ENCODE measurements around the gene MAGI2. TPM values are rescaled to one million over a fixed set of nuclear protein-coding genes. Genes with fewer than 3 reads are reported as not detected.

Gene MAGI2
- total and polyA plus RNA-seq, 2 donors (not counting 3 experiments of a cell fraction or from before 2014, with no cell fraction given), result 0.28 to 6.0 TPM

GRCh38 chr7:78842068-78842467 is 611.4 kb downstream of the MAGI2 start:
- Histone ChIP-seq H3K36me3 (ENCODE audit: control insufficient read depth in 2 of 2, extremely low read depth in 1 of 2, insufficient read depth in 2 of 2, low read length in 2 of 2) (no peaks in the 10 kb centered on the region), H3K9me1 (replicated peaks; ENCODE audit: control insufficient read depth, extremely low read depth, insufficient read depth, low read length) (no peaks in the 10 kb centered on the region), H3K27ac (ENCODE audit: insufficient read depth, low read depth, low read length) (no peak overlapping the region), H3K27me3 (ENCODE audit: control insufficient read depth in 2 of 2, insufficient read depth in 2 of 2, low read length in 2 of 2) (no peaks in the 10 kb centered on the region), H3K9ac (replicated peaks; ENCODE audit: extremely low read depth, insufficient read depth, low read length) (no peak overlapping the region), H3K4me1 (ENCODE audit: control insufficient read depth, extremely low read depth, insufficient read depth, low read length) (no peaks in the 10 kb centered on the region), H3K79me2 (ENCODE audit: control insufficient read depth, insufficient read depth, low read length) (no peaks in the 10 kb centered on the region), H3K4me2 (ENCODE audit: insufficient read depth, low read length) (no peak overlapping the region), H3K9me3 (replicated peaks; ENCODE audit: control insufficient read depth, insufficient read depth, low read length) (no peaks in the 10 kb centered on the region), H3K4me3 (replicated peaks in 1 of 3; ENCODE audit: insufficient read depth in 1 of 3, low read depth in 1 of 3, low read length in 3 of 3) (no peak overlapping the region), H4K20me1 (replicated peaks; ENCODE audit: control insufficient read depth, extremely low read depth, insufficient read depth, low read length) (no peaks in the 10 kb centered on the region), H2AFZ (ENCODE audit: low read depth, low read length) (no peak overlapping the region)
- POLR2A ChIA-PET, result no interaction called here
- no peak for DNase-seq (ENCODE audit: low read depth, low spot score)
- dilution Hi-C loops (cut with MboI; ENCODE audit: extremely low pct_ligation_motif_present, low sequenced_read_pairs) (no loop called here), intact Hi-C loops (cut with micrococcal nuclease) (no loop called here)
- FAIRE-seq, result no peak
- no TSS peak for BruUV-seq (replicated peaks)
- CTCF ChIA-PET, result no interaction called here
- TF ChIP-seq MAX (IDR thresholded peaks at IDR 0.05; ENCODE audit: insufficient read depth, insufficient read length) (no peak), MYC (IDR thresholded peaks at IDR 0.05; ENCODE audit: low read depth, low read length) (no peak), EZH2 (IDR thresholded peaks at IDR 0.05; ENCODE audit: borderline replicate concordance, low read depth, low read length, severe bottlenecking) (no peak), JUN (IDR thresholded peaks at IDR 0.05; ENCODE audit: borderline replicate concordance, insufficient read depth, insufficient read length, low read depth) (no peak), POLR2AphosphoS5 (IDR thresholded peaks at IDR 0.05; ENCODE audit: insufficient read depth, low read depth, low read length) (no peak), FOS (IDR thresholded peaks at IDR 0.05; ENCODE audit: borderline replicate concordance, insufficient read depth, low read length) (no peak)
- TF ChIP-seq, protein P1, sequence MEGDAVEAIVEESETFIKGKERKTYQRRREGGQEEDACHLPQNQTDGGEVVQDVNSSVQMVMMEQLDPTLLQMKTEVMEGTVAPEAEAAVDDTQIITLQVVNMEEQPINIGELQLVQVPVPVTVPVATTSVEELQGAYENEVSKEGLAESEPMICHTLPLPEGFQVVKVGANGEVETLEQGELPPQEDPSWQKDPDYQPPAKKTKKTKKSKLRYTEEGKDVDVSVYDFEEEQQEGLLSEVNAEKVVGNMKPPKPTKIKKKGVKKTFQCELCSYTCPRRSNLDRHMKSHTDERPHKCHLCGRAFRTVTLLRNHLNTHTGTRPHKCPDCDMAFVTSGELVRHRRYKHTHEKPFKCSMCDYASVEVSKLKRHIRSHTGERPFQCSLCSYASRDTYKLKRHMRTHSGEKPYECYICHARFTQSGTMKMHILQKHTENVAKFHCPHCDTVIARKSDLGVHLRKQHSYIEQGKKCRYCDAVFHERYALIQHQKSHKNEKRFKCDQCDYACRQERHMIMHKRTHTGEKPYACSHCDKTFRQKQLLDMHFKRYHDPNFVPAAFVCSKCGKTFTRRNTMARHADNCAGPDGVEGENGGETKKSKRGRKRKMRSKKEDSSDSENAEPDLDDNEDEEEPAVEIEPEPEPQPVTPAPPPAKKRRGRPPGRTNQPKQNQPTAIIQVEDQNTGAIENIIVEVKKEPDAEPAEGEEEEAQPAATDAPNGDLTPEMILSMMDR (IDR thresholded peaks at IDR 0.05; ENCODE audit: extremely low read depth in 1 of 2, insufficient read depth in 1 of 2, low read depth in 1 of 2, low read length in 2 of 2), result no peak
